ENCODE results near the gene DHX58. TPM values are rescaled to one million over a fixed set of nuclear protein-coding genes. Genes with fewer than 3 reads are reported as not detected.

DHX58 gene
- total RNA-seq, 2 experiments from 2014 or later, result 33.5 to 35.6 TPM

DNA sequence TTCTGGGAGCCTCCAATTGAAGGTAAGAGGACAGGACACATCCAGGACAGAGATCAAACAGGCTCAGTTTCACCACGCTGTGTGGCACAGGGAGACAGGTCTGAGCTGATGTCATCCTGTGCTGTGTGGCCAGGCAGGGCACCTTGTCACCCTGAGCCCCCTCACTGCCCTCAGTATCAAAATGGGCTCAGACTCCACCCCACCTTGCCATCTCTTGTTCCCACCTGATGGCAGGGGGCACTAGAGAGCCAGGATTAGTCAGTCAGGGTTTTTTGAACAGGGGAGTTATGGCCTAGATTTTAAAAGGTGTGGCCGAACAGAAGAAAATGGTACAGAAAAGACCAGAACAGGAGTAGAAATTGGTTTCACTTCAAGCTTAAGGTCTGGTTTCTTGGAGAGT lies 6.0 kb upstream of the DHX58 start:
- intact Hi-C loops (cut with DNase I, micrococcal nuclease), result loop anchor here (5.0 kb wide), 1 partner anchor 381 kb away; no protein-coding TSS in a partner anchor
- H3K36me3 Mint-ChIP-seq (ENCODE audit: low read depth), result peaks cover 27% of the 10 kb centered on the region
- Histone ChIP-seq H3K27me3 (ENCODE audit: control insufficient read depth in 1 of 2, insufficient read depth in 2 of 2, low read length in 2 of 2) (no peaks in the 10 kb centered on the region), H3K4me3 (ENCODE audit: low read length) (no peak overlapping the region), H3K9me3 (ENCODE audit: control insufficient read depth in 1 of 2, insufficient read depth in 1 of 2, low read length in 2 of 2) (no peaks in the 10 kb centered on the region), H3K4me1 (ENCODE audit: insufficient read depth, low read length) (peaks cover 28% of the 10 kb centered on the region), H3K27ac (ENCODE audit: low read depth in 1 of 2, low read length in 2 of 2) (no peak overlapping the region), H3K36me3 (ENCODE audit: insufficient read depth, low read length) (peaks cover 32% of the 10 kb centered on the region)
- peak overlapping the region; percentile 68 for H3K4me3 Mint-ChIP-seq
- H3K4me1 Mint-ChIP-seq (ENCODE audit: low read depth), result peaks cover 32% of the 10 kb centered on the region
- TF ChIP-seq, protein P1, sequence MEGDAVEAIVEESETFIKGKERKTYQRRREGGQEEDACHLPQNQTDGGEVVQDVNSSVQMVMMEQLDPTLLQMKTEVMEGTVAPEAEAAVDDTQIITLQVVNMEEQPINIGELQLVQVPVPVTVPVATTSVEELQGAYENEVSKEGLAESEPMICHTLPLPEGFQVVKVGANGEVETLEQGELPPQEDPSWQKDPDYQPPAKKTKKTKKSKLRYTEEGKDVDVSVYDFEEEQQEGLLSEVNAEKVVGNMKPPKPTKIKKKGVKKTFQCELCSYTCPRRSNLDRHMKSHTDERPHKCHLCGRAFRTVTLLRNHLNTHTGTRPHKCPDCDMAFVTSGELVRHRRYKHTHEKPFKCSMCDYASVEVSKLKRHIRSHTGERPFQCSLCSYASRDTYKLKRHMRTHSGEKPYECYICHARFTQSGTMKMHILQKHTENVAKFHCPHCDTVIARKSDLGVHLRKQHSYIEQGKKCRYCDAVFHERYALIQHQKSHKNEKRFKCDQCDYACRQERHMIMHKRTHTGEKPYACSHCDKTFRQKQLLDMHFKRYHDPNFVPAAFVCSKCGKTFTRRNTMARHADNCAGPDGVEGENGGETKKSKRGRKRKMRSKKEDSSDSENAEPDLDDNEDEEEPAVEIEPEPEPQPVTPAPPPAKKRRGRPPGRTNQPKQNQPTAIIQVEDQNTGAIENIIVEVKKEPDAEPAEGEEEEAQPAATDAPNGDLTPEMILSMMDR (IDR thresholded peaks at IDR 0.05), result peak; percentile 33
- ChIA-PET CTCF (no interaction called here), POLR2A (no interaction called here)
- no peak overlapping the region for H3K27ac Mint-ChIP-seq
- ATAC-seq (ENCODE audit: poor library complexity) (peak; percentile 31), DNase-seq (peak in 8 of 14 experiments; percentile 27 to 68 (median 42))
- H3K9me3 Mint-ChIP-seq, result no peaks in the 10 kb centered on the region
- no peaks in the 10 kb centered on the region for H3K27me3 Mint-ChIP-seq

DNA sequence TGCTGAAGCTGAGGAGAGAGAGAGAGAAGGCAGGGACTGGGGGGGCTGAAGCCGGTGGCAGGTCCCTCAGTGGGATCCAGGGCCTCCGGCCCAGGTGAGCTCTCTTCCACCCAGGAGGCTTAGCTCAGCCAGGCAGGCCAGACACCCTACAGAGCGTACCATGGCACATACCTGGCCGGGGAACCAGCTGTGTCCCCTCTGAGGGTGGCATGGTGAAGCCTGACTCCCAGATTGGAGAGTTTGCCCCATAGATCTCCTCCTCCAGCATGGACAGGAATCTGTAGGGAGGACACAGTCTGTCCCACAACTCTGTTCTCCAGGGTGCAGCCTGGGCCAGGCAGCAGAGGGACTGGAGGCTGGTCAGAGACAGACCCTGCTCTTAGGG lies 5.6 kb upstream of the DHX58 start:
- H3K36me3 ChIP-seq (ENCODE audit: insufficient read depth, low read length), result peaks cover 32% of the 10 kb centered on the region
- no peak overlapping the region for H3K4me3 ChIP-seq (ENCODE audit: low read length)
- H3K9me3 Mint-ChIP-seq, result no peaks in the 10 kb centered on the region
- H3K27me3 Mint-ChIP-seq, result no peaks in the 10 kb centered on the region
- intact Hi-C loops (cut with DNase I, micrococcal nuclease), result loop anchor here (5.0 kb wide), 1 partner anchor 381 kb away; no protein-coding TSS in a partner anchor
- ChIA-PET POLR2A (no interaction called here), CTCF (no interaction called here)
- no peak overlapping the region for H3K27ac ChIP-seq (ENCODE audit: low read depth in 1 of 2, low read length in 2 of 2)
- TF ChIP-seq, protein P1 (IDR thresholded peaks at IDR 0.05), result no peak
- no peak for ATAC-seq (ENCODE audit: poor library complexity)
- no peaks in the 10 kb centered on the region for H3K27me3 ChIP-seq (ENCODE audit: control insufficient read depth in 1 of 2, insufficient read depth in 2 of 2, low read length in 2 of 2)
- no peak overlapping the region for H3K27ac Mint-ChIP-seq
- H3K4me3 Mint-ChIP-seq, result peak overlapping the region; percentile 68
- H3K9me3 ChIP-seq (ENCODE audit: control insufficient read depth in 1 of 2, insufficient read depth in 1 of 2, low read length in 2 of 2), result no peaks in the 10 kb centered on the region
- H3K4me1 ChIP-seq (ENCODE audit: insufficient read depth, low read length), result peaks cover 32% of the 10 kb centered on the region
- no peak for DNase-seq
- peaks cover 32% of the 10 kb centered on the region for H3K4me1 Mint-ChIP-seq (ENCODE audit: low read depth)
- peaks cover 27% of the 10 kb centered on the region for H3K36me3 Mint-ChIP-seq (ENCODE audit: low read depth)

DNA sequence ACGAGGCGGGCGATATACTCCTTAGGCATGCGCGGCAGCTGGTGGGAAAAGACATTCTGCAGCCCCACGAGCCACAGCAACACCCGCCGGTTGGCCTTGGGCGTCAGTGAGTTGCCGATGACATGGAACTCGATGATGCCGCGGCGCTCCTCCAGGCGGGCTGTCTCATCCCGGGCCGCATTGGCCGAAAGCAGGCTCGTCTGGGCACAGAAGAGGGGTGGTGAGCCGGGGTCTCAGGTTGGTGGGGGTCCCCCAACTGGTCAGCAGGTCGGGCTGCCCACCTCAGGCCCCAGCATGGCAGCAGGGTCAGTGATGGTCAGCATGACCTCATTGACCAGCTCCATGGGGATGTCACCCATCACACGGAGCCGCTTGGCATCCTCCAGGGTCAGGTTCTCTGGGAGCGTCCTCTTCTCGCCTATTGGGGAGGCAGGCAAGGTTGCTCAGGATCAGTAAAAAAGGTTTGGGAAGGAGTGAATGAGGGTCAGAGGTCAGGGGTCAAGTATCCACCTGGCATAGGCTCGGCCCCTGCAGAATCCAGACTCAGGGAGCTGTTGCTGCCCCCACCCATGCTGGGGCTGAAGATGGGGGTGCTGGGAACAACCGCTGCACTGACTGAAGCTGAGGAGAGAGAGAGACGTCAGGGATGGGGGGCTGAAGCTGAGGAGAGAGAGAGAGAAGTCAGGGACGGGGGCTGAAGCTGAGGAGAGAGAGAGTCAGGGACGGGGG lies 5.0 kb upstream of the DHX58 start:
- Mint-ChIP-seq H3K4me3 (peak overlapping the region; percentile 47), H3K27ac (no peak overlapping the region), H3K4me1 (ENCODE audit: low read depth) (peaks cover 35% of the 10 kb centered on the region), H3K36me3 (ENCODE audit: low read depth) (peaks cover 30% of the 10 kb centered on the region), H3K27me3 (no peaks in the 10 kb centered on the region), H3K9me3 (no peaks in the 10 kb centered on the region)
- no peak for ATAC-seq (ENCODE audit: poor library complexity)
- H3K27ac ChIP-seq (ENCODE audit: low read depth in 1 of 2, low read length in 2 of 2), result no peak overlapping the region
- H3K4me3 ChIP-seq (ENCODE audit: low read length), result no peak overlapping the region
- intact Hi-C loops (cut with DNase I, micrococcal nuclease), result loop anchor here (5.0 kb wide), 1 partner anchor 380 kb away; no protein-coding TSS in a partner anchor
- H3K27me3 ChIP-seq (ENCODE audit: control insufficient read depth in 1 of 2, insufficient read depth in 2 of 2, low read length in 2 of 2), result no peaks in the 10 kb centered on the region
- ChIA-PET CTCF (no interaction called here), POLR2A (no interaction called here)
- H3K4me1 ChIP-seq (ENCODE audit: insufficient read depth, low read length), result peaks cover 38% of the 10 kb centered on the region
- TF ChIP-seq, protein P1 (IDR thresholded peaks at IDR 0.05), result no peak
- H3K9me3 ChIP-seq (ENCODE audit: control insufficient read depth in 1 of 2, insufficient read depth in 1 of 2, low read length in 2 of 2), result no peaks in the 10 kb centered on the region
- peak in 1 of 14 experiments; percentile 43 for DNase-seq
- peaks cover 32% of the 10 kb centered on the region for H3K36me3 ChIP-seq (ENCODE audit: insufficient read depth, low read length)
